Measurements from ENCODE around the gene TMEM179.
"Not testable (repeated sequence)": the region's sequence is repeated elsewhere in the genome, so short reads cannot be mapped to it uniquely, and the experiment has no call there.

The TMEM179 gene

DNA sequence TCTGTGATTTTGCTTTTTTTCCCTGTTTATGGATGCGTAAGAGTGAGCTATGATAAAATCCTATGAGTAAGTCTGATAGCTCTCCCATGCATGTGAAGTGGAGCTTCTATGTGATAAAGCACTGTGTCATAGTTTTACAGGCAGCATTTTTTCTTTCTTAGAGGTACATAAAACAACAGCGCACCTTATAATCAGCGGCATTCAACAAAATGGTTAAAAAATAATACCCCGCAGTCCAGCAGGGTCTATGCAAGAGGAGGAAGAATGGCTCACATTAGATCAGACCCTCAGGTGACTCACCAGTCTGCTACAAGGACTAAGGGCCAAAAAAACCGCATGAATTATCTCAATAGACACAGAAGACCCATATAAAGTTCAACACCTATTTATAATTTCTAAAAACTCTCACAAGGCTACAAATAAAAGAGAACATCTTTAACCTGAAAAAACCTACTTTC, 33.0 kb upstream of the TMEM179 start:
- DNase-seq (ENCODE audit: low read depth), result no peak

DNA sequence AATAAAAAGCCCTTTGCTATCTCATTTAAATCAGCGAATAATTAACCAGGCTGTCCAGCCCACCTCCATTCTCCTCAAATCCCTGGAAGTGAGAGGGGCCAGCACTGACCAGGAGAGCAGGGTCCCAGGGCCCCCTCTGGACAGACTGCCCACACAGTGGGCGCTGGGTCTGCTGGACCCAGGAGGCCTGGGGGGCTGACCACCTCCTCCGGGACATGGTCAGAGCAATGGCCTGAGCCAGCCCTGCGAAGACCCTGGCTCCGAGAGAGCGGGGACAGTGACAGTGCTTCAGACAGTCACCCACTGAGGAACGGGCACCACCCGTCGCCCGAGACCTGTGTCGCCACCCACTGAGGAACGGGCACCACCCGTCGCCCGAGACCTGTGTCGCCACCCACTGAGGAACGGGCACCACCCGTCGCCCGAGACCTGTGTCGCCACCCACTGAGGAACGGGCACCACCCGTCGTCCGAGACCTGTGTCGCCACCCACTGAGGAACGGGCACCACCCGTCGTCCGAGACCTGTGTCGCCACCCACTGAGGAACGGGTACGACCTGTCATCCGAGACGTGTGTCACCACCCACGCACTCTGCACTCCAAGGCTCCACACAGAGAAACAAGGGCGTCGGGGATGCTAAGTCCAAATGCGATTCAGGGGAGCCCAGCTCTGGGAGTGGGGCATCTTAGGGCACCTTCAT, 32.4 kb upstream of the TMEM179 start:
- not testable (repeated sequence) for DNase-seq (ENCODE audit: low read depth)

DNA sequence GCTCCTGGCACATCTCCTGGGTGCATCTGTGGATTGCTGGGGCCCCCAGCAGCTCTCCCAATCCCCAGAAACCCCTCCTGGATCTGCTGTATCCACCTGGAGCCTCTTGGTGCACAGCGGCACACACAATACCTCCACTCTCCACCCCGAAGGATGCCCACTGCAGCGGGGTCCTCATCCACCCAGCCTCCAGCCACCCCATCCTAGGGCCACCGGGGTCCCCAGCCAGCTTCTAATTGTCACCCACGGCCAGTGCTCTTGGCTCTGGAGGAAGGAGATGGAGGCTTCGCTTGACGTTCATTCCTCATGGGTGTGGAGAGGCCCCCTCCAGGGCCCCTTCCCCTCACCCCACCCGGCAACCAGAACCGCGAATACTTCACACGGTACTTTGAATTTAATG, 31.6 kb upstream of the TMEM179 start:
- no peak for DNase-seq (ENCODE audit: low read depth)

DNA sequence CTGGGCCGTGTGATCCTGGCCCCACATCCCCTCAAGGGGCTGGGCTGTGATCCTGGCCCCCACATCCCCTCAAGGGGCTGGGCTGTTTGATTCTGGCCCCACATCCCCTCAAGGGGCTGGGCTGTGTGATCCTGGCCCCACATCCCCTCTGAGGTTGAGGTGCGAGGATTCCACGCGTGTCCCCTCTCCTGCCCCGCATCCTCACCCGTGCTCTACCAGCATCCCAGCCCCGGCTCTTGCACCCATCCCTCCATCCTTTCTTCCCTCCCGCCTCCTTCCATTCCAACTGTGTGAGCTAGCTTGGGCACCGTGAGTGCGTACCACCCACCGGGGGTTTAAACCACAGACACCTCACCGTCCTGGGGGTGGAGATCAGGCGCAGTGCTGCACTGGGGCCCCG, 31.1 kb upstream of the TMEM179 start:
- no peak for DNase-seq (ENCODE audit: low read depth)

- DNase-seq (ENCODE audit: low read depth), result no peak
Observed at GRCh38 chr14:104634886-104635570, 30.5 kb upstream of the TMEM179 start.

GRCh38 chr14:104634138-104634760, 29.7 kb upstream of the TMEM179 start:
- no peak for DNase-seq (ENCODE audit: low read depth)

- DNase-seq (ENCODE audit: low read depth), result no peak
Observed at GRCh38 chr14:104633276-104634137, 28.9 kb upstream of the TMEM179 start.

DNA sequence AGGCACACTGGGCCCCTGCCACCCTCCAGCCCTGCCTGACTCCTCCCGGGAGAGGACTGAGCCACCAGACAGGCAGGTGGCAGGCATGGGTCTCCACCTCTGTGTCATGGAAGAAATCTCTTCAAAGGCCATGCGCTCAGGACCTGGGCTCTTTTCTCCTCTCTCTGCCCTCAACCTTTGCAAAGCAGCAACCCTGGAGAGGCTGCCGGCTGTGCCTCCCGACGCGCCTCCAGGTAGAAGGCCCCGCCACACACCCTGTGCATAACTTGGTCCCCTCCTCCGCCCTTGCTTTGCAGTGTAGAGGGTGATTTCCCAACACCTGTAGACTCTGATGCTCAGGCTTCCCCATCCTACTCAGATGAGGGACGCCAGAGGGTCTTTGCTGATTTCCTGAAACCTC, 28.2 kb upstream of the TMEM179 start:
- no peak for DNase-seq (ENCODE audit: low read depth)

DNA sequence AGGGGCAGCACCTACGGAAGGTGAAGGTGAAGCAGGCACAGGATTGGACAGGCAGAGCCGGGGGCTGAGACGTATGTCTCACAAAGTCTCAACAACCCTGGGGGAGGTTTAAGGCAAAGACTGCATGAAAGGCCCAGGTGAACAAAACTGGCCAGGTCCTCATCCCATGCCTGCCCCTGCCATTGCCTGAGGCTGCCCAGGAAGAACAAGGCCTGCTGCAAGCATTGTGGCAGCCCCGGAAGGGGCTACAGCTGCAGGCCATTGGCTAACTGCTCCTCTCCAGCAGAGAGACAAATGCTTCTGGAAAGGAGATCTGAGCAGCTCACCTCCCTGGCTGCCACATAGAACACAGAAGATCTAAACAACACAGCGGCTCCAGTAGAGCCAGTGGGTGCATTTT, 20.4 kb upstream of the TMEM179 start:
- no peak for DNase-seq (ENCODE audit: low read depth)

GRCh38 chr14:104614126-104614812, 9.7 kb upstream of the TMEM179 start:
- DNase-seq (ENCODE audit: low read depth), result no peak

GRCh38 chr14:104611881-104612280, 7.3 kb upstream of the TMEM179 start:
- DNase-seq (ENCODE audit: low read depth), result no peak

DNA sequence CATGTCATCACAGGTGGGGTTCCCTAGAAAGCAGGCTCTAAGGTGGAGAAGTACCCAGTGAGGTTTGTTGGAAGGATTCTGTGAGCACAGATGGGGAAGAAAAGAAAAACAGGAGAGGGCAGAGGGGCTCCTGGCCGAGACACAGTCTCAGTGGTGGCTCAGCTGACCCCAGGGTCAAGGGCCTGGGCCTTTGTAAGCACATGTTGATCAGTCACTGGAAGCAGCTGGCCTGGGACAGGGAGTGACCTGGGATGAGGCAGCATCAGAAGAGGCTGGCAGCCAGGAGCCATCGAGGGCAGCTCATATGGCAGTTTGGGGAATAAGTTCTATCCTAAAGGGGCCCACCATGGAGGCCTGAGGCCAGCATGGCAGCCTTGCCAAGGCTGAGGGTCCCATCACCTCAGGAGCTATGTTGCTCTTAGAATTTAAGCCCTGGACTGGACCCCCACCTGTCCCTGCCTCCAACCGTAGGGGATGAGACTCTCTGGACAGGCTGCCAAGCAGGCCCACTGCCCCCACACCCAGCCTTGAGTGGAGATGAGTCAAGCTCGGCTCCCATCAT, 6.3 kb upstream of the TMEM179 start:
- DNase-seq (ENCODE audit: low read depth), result no peak

GRCh38 chr14:104609666-104610065, 5.1 kb upstream of the TMEM179 start:
- DNase-seq (ENCODE audit: low read depth), result no peak

DNA sequence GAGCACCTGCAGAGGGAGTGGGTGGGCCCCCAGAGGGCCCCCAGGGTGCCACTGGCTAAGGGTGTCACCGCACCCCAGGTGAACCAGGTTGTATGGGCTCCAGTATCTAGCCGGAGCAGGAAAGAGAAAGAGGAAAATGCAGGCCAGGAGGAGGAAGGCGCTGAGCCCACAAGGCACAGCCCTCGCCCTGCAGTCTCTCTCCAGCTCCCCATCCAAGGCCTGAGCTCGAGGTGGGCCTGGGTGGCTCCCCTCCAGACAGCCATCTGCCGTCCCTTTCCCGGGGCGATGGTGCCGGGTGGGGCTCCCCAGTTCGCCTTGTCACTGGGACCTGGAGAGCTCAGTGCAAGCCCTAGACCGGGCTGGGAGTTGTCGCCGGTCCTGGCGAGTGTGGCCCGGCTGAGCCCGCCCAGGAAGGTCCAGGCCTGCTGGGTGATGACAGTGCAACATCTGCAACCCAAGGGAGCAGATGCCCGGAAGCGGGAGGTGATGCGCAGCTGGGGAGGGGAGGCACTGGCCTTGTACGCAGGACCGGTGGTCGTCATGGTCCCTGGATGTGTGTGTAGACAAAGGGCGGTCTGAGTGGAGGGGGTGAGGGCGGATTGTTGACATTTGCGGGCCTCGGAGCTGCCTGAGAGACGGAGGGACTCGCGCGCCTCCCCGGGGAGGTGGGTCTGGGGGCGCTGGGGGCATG, 716 bp downstream of the TMEM179 start:
- DNase-seq (ENCODE audit: low read depth), result no peak

- no peak for DNase-seq (ENCODE audit: low read depth)
Observed at GRCh38 chr14:104602933-104603325, 1.6 kb downstream of the TMEM179 start.

DNA sequence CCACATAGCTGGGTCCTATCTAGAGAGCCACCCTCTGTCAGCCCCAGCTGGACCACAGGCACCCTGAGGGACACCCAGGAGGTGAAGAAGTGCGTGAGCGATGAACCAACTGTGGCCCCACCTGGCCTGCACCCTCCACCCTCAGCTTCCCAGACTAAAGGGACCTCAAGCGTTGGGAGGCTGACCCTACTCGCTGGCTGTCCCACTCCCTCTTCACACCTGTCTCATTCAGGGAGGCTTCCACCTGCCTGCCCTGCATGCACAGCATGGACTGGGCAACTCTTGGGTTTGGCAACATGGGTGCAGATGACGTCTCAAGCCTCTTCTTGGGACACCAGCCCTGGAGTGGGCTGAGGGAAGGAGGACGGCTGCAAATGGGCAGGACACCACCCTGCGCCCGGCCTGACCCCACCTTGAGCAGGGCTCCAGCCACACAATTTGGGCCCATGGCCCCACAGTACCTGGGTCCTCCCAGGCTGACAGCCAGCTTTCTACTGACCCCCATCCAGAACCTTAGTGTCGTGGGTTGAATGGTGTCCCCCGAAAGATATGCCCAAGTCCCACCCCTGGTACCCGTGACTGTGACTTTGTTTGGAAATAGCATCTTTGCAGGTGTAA, 2.1 kb downstream of the TMEM179 start:
- no peak for DNase-seq (ENCODE audit: low read depth)

DNA sequence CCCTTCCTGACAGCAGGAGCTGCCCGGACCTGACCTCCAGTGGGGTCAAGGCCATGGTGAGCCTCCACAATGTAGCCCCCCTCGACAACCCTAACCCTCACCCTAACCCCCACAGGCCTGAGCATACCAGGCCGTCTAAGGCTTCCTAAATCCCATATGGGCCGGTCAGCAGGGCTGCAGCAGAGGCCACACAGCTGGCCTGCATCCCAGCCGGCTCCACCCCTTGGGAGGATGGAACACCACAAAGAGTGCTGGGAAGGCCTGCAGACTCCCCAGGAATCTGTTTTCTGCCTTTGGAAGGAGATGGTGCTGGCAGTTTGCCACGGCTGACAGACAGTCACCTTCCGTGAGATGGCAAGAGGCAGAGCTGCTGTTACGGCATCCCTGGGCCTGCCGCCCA, 2.8 kb downstream of the TMEM179 start:
- no peak for DNase-seq (ENCODE audit: low read depth)

DNA sequence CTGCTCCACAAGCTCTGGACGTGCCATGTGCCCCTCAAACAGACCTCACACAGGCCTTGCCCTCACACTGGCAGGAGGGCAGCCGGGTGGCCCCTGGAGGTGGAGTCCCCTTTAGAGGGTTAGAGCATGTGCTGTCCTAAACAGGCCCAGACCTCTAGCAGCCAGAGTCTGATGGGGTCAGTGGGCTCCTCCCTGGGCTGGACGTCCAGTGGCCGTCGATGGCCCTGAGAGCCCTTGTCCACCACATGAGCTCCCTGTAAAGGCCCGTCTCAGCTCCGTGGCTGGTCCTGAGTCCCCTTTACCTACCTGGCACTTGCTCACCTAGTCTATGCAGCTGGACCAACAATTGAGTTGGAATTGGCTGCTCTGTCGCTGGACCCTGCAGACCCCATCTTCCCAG, 3.8 kb downstream of the TMEM179 start:
- no peak for DNase-seq (ENCODE audit: low read depth)

GRCh38 chr14:104600141-104600643, 4.4 kb downstream of the TMEM179 start:
- DNase-seq (ENCODE audit: low read depth), result no peak

DNA sequence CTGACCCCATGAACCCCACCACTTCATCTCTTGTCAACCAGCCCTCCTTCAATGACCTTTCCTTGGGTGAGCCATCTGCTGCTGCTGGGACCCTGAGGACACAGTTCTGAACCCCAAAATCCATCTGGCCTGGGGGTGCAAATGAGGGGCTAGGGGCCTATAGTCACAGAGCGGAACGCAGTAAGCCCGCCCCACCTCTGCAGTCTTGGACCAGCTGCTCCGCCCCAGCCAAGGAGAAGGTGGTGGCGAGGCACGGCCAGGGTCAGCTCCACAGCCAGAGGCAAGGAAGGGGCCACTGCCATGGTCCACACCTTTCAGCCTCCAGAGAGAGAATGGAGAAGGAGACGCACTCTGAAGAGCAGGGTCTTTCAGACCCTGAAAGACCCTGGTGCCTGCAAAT, 5.1 kb downstream of the TMEM179 start:
- DNase-seq (ENCODE audit: low read depth), result no peak
